ENCODE data around the gene PDK4.
"Not testable (repeated sequence)": the region's sequence is repeated elsewhere in the genome, so short reads cannot be mapped to it uniquely, and the experiment has no call there.

PDK4 gene

DNA sequence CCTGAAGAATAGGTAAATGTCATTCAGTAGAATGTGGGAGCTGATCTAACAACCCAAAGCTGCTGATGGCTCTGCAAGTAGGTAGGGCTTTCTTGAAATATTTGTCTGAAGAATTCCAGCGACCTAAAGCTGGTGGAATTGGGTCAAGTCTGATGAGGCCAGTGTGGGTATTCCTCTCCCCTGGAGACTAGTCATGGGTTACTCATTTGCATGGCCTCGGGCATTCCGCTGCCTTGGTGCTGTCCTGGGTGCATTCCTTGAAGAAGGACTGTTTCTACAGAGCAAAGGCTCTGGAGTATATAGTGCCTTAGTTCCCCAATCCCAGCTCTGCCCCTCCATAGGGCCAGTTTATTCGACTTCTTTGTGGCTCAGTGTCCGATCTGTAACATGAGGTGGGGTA, 19.2 kb downstream of the PDK4 start:
- no peak for DNase-seq (ENCODE audit: low read depth, low spot score)

DNA sequence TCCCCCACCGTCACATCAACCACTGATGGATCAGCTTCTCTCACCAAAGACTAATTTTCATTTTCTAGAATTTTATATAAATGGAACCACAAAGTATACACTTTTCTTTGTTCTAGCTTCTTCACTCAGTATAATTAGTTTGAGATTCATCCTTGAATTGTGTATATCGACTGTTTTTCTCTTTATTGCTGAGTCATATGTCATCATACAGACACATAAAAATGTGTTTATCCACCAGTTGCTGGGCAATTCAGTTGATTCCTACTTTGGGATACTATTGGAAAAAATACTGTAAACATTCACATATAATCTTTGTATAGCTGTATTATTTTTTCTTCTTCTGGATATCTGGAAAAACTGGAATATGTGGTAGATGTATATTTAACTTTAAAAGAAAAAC, 26.6 kb downstream of the PDK4 start:
- DNase-seq (ENCODE audit: low read depth, low spot score): no peak

DNA sequence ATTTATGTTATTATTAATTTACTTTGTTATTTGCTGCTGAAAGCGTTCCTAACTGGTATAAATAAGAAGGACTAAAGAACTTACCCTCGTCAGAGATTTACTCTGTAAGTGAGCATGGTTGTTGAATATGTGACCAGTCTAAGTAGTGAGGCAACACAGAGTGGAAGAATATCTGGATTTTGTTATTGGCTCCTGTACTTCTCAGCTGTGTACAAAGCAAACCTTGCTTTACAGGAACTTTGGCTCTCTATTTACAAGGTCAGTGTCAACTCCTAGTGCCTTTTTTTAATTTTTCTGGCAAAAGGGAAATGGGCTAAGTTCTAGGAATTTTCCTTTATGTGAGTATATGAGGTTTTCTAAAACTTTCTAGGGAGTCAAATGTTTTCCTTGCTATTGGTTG, 35.6 kb downstream of the PDK4 start:
- DNase-seq (ENCODE audit: low read depth, low spot score): no peak

DNA sequence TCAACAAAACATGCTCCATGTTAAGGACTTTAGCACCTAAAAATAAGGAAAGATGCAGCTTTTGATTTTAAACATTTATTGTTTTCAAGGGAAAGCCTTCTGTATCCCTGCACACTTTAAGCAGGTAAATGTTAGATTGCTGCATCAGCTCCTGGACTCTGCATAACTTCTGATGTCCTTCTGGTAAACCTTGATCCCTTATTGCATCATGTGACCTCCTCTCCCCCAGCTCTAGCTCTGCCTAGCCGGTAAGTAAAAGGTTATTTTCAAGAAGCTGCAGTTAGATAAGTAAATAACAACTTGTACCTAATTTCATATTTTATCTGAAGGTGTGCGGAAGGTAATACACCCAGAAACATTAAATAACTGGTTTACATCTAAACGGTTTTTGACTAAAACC, 37.5 kb downstream of the PDK4 start:
- no peak for DNase-seq (ENCODE audit: low read depth, low spot score)

DNA sequence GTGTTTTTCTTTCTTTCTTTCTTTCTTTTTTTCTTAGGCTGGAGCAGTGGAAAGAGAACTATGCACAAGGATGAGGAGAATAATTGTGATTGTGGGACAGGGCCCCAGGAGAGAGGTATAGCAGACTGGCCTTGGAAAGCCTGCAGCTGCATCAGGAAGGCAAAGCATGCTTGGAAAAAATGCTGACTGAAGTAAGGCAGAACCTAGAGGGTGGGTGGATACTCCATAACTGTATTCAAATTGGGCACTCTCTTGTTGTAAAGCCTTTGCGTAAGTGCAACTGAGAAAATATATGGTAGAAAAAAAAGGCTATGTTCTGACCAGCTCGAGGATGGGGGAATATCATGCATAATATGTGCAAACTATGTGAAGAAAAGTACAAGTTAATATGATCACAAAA, 39.5 kb downstream of the PDK4 start:
- no peak for DNase-seq (ENCODE audit: low read depth, low spot score)

DNA sequence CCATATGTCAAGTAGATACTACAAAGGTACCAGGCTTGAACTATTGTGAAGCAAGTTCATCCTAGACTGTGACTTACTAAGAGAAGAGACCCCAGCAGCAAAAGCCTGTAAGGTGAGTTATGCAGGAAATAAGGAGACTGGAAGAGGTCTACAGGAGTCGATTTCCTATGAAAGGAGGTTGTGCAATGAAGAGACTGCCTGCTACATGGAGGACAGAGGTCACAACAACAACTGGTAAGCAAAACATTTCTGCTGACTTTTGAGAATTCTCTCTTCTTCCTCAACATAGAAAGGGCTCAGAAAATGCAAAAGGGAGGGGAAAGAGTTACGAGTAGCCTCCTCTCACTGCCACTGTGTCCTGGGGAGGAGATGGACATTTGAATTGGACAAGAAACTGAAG, 42.4 kb downstream of the PDK4 start:
- DNase-seq (ENCODE audit: low read depth, low spot score): no peak

DNA sequence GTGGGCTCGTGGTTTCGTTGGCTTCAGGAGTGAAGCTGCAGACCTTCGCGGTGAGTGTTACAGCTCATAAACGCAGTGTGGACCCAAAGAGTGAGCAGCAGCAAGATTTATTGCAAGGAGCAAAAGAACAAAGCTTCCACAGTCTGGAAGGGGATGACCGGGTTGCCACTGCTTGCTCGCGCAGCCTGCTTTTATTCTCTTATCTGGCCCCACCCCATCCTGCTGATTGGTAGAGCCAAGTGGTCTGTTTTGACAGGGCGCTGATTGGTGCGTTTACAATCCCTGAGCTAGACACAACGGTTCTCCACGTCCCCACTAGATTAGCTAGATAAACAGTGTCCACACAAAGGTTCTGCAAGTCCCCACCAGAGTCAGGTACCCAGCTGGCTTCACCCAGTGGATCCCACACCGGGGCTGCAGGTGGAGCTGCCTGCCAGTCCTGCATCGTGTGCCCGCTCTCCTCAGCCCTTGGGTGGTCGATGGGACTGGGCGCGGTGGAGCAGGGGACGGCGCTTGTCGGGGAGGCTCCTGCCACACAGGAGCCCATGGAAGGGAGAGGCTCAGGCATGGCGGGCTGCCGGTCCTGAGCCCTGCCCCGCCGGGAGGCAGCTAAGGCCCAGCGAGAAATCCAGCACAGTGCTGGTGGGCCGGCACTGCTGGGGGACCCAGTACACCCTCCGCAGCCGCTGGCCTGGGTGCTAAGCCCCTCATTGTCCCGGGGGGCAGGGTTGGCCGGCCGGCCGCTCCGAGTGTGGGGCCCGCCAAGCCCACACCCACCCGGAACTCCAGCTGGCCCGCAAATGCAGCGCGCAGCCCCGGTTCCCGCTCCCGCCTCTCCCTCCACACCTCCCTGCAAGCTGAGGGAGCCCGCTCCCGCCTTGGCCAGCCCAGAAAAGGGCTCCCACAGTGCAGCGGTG, 44.0 kb downstream of the PDK4 start:
- DNase-seq (ENCODE audit: low read depth, low spot score): not testable (repeated sequence)

DNA sequence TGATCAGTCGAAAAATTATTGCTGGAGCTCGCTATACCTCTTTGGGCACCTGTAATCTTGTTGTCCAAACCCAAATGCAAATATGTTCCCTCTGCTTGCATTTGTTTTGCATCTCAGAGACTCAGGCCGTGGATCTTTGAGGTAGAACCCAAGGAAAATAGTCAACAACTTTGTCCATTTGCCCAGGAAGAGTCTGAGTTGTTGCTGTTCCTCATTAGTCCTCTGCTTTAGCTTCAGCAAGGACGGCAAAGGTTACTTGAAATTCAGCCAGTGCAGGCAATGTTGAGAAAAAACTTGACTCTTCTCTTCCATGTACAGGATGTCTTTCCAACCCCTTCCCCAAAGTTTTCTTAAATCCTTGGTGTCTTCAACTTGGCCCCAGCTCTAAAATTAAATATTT, 45.8 kb downstream of the PDK4 start:
- no peak for DNase-seq (ENCODE audit: low read depth, low spot score)

DNA sequence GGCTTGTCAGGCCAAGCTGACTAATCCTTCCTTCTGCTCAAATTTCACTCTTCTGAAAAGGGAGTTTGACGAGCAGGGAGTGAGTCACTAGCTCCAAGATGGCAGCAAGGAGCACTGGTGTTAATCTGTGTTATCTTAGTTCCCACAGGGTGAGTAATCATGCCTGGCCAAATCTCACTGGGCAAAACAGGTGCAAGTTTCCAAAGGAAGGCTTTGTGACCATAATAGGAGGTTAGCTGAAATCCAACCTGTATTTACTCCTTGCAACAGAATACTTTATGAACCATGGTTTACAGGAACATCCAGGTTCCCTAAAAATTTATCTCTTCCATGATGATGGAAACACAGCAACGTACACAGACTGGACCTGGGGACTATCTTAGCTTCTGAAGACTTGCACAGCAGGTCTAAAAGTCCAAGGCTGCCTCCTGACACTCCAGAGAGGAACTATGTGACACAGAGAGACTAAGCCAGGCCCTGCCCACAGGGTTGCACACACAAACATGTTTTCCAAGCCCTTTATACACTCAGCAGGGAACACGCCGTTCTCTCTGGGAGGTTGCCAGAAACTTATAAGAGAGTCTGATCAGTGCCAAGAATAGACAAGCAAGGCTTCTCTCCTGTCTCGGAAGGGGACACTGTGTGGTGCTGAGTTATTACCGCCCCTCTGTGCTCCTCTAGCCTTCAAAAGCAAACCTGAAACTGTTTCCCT, 46.3 kb downstream of the PDK4 start:
- DNase-seq (ENCODE audit: low read depth, low spot score): peak; percentile 68

DNA sequence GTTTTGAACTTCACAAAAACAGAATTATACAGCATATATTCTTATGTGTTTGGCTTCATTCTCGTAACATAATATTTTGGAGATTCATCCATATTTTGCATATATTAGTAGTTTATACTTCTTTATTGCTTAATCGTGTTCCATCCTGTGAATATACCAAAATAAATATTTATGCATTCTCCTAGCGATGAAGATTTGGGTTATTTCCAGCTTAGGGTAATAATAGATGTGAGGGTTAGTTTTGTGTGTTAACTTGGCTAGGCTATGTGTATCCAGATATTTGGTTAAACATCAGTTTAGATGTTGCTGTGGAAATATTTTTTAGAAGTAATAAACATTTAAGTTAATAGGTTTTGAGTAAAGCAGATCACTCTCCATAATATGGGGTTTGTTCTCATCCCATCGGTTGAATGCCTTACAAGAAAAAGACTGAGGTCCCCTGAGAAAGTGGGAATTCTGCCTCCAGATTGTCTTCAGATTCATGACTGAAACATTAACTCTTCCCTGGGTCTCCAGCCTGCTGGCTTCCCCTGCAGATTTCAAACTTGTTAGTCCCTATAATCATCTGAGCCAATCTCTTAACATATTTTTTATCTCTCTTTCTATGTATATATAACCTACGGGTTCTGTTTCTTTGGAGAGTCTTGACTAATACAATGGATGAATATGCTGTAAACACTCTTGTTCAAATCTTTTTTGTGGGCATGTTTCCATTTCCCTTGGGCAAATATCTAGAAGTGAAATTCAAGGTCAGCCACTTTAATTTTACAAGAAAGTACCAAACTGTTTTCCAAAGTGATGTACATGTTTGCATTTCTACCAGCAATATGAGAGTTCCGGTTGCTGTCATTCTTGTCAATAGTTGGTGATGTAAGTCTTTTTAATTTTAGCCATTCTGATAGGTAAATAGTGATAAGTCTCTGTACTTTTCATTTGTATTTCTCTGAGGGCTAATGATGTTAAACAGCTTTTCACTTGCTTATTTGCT, 48.7 kb downstream of the PDK4 start:
- no peak for DNase-seq (ENCODE audit: low read depth, low spot score)

DNA sequence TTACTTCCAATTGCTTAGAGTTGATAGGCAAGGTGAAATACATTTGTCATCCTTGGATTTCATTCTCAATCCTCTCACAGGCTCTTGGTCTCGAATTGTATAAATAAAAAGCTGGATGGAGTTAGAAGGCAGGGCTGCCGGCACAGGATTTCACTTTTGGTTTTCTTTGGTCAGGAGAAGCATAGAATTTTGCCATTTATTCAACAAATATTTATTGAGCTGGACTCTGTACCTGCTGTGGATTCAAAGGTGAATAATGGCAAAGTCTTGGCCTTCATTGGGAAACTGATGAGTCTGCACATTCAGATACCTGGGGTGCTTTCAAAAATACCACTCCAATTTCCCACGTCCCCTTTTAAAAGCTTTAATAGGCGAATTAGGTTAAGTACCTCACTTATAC, 49.7 kb downstream of the PDK4 start:
- no peak for DNase-seq (ENCODE audit: low read depth, low spot score)

DNA sequence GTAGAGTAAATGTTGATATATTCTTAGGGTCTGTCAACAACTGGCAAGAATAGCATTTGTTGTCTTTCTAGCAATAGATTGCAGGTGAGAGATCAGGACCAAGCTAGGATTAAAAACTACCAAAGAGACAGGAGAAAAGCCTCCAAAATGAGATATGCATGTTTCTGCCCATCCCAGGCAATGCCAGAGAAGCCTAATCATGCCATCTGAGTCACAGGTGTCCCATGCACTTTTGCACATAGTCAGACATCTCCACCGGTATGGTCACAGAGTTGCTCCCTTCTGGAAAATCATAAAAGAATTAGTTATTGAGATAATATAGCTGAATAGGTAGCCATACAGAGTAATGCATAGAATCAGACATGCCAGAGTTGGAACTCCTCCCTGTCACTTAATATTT, 50.6 kb downstream of the PDK4 start:
- DNase-seq (ENCODE audit: low read depth, low spot score): no peak

DNA sequence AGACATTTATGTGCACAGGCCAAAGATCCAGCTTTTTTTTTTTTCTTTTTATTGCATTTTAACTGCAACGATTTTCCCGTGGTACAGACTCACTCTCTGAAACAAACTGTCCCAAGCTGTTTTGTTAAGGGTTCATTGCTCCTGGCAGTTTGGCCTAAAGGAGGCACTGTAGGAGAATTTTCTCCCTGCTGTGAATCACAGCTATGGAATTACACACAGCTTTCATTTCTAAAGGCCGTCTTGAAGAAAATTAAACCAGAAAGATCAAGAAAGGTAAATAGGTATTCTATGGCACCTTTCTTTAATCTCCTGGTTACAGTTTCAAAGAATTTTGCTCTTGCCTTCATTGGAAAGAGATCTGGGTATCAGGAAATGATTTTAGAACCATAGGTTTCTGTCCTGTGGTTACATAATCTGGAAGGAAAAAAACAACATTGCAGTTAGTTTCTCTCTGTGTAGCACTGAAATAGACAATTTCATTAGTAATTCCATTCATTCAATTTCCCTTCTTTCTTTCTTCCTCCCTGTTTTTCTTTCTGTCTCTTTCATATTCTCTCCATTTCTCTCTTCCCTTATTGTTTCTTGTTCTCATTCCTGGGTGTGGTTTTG, 51.2 kb downstream of the PDK4 start:
- no peak for DNase-seq (ENCODE audit: low read depth, low spot score)

DNA sequence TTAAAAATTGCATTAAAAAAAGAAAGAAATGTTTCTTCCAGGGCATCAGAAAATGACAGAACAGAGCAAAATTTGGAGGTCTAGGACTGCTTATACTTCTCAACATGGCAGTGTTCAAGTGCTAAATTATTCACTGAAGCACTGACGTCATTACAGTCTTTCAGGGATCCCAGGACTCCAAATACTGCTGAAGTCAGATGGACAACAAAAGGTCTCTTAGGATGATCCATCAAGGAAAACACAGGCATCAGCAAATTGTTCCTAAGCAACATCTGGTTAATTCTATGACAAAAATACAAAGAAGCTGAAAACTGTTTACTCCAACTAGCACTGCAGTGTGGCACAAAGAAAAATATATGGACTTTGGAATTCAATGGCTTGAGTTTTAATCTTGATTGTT, 52.1 kb downstream of the PDK4 start:
- no peak for DNase-seq (ENCODE audit: low read depth, low spot score)

DNA sequence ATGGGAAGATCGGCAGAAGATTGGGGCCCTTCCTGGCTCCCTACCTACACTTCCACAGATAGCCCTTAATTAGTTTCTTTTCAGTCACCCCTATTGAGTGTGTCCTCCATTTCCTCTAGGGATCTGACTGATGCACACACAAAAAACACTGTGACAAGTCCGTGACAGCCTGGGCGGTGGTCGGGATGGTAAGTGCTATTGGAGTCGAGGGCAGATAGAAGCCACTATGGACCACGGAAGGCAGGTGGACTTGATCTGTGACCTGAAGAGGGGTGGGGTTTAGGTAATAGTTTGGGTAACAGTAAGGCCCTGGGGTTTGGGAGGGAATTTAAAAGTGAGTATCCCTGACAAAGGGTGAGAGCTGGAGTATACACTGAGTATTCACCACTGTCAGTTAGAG, 53.0 kb downstream of the PDK4 start:
- DNase-seq (ENCODE audit: low read depth, low spot score): no peak

DNA sequence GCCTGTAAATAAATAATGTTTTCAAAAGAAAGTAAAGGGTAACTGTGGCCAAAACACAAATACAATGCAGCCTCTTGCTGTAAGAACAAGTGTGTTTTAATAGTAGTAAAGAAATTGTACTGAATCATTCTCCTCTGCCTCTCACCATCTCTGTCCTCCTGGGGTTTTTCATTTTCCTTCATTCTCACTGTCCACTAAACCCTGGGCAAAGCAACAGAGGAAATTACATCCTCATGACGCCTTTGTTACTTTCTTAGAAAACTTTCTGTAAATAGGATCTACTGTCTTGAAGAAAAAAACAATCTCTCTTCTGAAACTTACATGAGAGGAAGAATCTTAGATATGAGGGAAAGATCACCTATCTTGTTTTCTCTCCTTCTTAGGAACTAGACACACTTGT, 56.0 kb downstream of the PDK4 start:
- no peak for DNase-seq (ENCODE audit: low read depth, low spot score)

DNA sequence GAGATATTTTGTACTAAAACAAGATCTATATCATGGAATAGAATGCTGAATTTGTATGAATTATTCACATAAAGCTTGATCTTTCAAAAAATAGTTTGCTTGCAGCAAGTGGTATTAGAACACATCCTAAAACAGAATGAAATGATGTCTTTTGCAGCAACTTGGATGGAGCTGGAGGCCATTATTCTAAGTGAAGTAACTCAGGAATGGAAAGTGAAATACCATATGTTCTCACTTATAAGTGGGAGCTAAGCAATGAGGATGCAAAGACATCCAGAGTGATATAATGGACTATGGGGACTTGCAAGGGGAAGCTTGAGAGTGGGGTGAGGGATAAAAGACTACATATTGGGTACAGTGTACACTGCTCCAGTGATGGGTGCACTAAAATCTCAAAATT, 56.9 kb downstream of the PDK4 start:
- DNase-seq (ENCODE audit: low read depth, low spot score): no peak

DNA sequence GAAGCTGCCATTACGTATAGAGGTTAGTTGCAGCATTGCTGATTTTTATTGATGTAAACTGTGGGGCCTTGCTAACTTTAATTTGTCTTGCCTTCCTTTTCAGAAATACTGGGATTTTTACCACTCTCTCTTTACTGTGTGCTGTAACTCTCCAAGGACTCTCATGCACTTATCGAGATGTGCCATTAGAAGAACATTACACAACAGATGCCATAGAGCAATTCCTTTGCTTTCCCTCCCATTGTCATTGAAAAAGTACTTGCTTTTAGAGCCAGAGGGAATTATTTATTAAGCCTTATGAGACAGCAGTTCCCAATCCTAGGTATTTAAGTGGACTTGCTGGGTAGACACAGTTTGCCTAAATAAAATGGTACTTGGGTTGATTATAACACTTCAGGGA, 58.8 kb downstream of the PDK4 start:
- DNase-seq (ENCODE audit: low read depth, low spot score): no peak

DNA sequence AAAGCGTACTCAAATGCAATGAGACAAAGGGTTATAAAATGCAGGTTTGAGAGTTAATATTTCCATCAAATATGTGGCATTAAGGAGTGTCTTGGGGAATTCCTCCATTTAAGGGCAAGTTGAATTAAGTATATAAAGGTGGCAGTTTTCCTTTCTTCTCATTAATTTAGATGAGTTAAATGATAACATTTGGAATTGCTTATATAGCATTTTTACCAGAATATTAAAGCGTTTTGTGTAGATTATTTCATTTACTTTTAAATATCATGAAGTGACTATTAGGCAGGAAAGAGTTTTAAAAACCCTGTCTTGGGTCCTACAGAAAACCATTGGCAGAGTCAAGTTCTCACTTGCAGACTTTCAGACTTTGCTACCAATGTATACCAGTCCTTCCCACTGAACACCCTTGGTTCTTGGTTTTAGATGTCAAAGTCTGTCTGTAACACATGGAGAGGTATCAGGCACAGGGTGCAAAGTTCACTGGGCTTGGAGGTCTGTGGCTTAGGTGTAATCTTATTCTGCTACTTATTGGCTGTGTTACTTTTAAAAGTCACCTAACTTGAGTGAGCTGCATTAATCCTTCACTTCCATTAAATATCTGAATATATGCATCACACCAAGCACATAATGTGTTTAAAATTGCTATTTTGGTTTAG, 59.5 kb downstream of the PDK4 start:
- DNase-seq (ENCODE audit: low read depth, low spot score): no peak

DNA sequence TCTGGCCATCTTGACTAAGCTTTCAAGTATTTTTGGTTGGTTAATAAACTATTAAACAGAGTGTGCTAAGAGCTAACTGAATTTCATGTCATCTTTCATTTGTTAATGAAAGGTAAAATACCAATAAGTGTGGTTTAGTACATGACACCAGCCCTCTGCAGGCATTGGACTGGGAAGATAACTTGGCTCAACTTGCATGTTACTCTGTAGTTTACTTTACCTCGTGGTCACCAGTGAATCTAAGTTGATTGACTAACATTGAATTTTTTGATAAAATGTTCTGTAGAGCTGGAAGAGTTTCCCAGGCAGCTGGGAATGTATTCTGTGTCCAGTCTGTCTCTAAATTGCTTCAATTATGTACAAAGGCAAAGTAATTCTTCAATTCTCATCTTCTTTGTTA, 60.7 kb downstream of the PDK4 start:
- DNase-seq (ENCODE audit: low read depth, low spot score): no peak

DNA sequence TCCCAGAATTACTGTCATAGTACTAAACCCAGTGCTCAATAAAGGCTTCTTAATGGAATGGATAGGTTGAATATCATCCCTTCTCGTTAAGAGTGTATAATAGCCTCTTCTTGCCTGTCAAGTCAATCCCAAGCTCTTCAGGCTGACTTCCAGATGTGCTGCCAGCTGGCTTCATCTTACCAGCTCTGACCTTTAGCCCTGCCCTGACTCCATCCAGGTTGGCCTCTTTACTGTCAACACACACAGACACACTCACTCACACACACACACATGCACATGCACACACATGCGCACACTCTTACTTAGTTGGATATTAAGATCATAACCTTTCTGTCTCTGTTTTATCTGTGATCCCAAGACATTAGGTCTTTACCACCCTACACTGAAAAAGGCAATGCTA, 61.5 kb downstream of the PDK4 start:
- DNase-seq (ENCODE audit: low read depth, low spot score): no peak

Data from brain pericyte (primary cell).